COLO668 (cell line): ENCODE results near the gene PPHLN1.

Experiments used
- DNase-seq: peaks from one replicate; lab custom pipeline; 2025; ENCODE audit not compliant: unreplicated experiment; lab: John Stamatoyannopoulos, UW

The PPHLN1 gene

GRCh38 chr12:42325653-42326474 lies at the start of gene PPHLN1, which contains the start of gene ZCRB1:
TSS of gene PPHLN1 (plus strand) at chr12:42326167. CDS start at chr12:42335903, 9,736 bp downstream.
TSS of gene ZCRB1 (minus strand) at chr12:42326094. CDS start at chr12:42324102, 1,992 bp downstream.
- DNase-seq, result peak; percentile 84

- no peak for DNase-seq
These were observed 48.4 kb upstream of the PPHLN1 start for GRCh38 chr12:42277396-42278127.

GRCh38 chr12:42278128-42278510 lies 47.8 kb upstream of the PPHLN1 start:
- no peak for DNase-seq

- no peak for DNase-seq
These were observed 44.7 kb upstream of the PPHLN1 start for GRCh38 chr12:42281278-42281677.

GRCh38 chr12:42281844-42282243 lies 44.1 kb upstream of the PPHLN1 start:
- DNase-seq, result no peak

- no peak for DNase-seq
These were observed 43.7 kb upstream of the PPHLN1 start for GRCh38 chr12:42282294-42282693.

GRCh38 chr12:42283739-42284138 lies 42.2 kb upstream of the PPHLN1 start:
- no peak for DNase-seq

- no peak for DNase-seq
These were observed 41.8 kb upstream of the PPHLN1 start for GRCh38 chr12:42284157-42284556.

- no peak for DNase-seq
These were observed 41.1 kb upstream of the PPHLN1 start for GRCh38 chr12:42284876-42285275.

- DNase-seq, result no peak
These were observed 40.5 kb upstream of the PPHLN1 start for GRCh38 chr12:42285431-42285830.

- DNase-seq, result no peak
These were observed 39.2 kb upstream of the PPHLN1 start for GRCh38 chr12:42286741-42287140.

- no peak for DNase-seq
These were observed 37.4 kb upstream of the PPHLN1 start for GRCh38 chr12:42288544-42288943.

GRCh38 chr12:42291680-42292079 lies 34.3 kb upstream of the PPHLN1 start:
- DNase-seq, result no peak

- DNase-seq, result peak; percentile 5
These were observed 29.4 kb upstream of the PPHLN1 start for GRCh38 chr12:42296503-42297109.

- DNase-seq, result no peak
These were observed 27.1 kb upstream of the PPHLN1 start for GRCh38 chr12:42298887-42299286.

GRCh38 chr12:42299392-42300308 lies 26.3 kb upstream of the PPHLN1 start:
- DNase-seq, result no peak

- no peak for DNase-seq
These were observed 19.7 kb upstream of the PPHLN1 start for GRCh38 chr12:42306297-42306696.

GRCh38 chr12:42308390-42308789 lies 17.6 kb upstream of the PPHLN1 start:
- DNase-seq, result no peak

GRCh38 chr12:42309996-42310395 lies 16.0 kb upstream of the PPHLN1 start:
- no peak for DNase-seq

GRCh38 chr12:42315108-42315507 lies 10.9 kb upstream of the PPHLN1 start:
- DNase-seq, result no peak

GRCh38 chr12:42320796-42321195 lies 5.2 kb upstream of the PPHLN1 start:
- DNase-seq, result no peak
